Nephron (organoid): ENCODE measurements around the gene OSBPL1A.
A peak's percentile ranks its signal among the peaks of the same experiment; 100 is the strongest.

Experiments used
- H3K27ac Mint-ChIP-seq, 3 experiments: 2 replicates each; pipeline ENCODE4 v1.8.0; 2020; ENCODE audit warnings: mixed read lengths in 3 of 3, mild to moderate bottlenecking in 2 of 3, moderate library complexity in 1 of 3
- H3K27me3 Mint-ChIP-seq: 2 replicates; pipeline ENCODE4 v1.8.0; 2021; ENCODE audit warnings: low read depth, mild to moderate bottlenecking, moderate library complexity, mixed read lengths
- H3K36me3 Mint-ChIP-seq: 2 replicates; pipeline ENCODE4 v1.8.0; 2020; ENCODE audit warnings: low read depth, mixed read lengths
- H3K4me1 Mint-ChIP-seq: 2 replicates; pipeline ENCODE4 v1.8.0; 2020; ENCODE audit warnings: mixed read lengths
- H3K4me3 Mint-ChIP-seq, 3 experiments: 2 replicates each; pipeline ENCODE4 v1.8.0; 2020; ENCODE audit warnings: mild to moderate bottlenecking in 3 of 3, mixed read lengths in 3 of 3, moderate library complexity in 2 of 3
- H3K9me3 Mint-ChIP-seq: 2 replicates; pipeline ENCODE4 v1.8.0; 2020; ENCODE audit warnings: mixed read lengths
- CTCF ChIP-seq, 3 experiments: fragments of 200-600 bp; sonication (generic); IDR thresholded peaks; one replicate each; pipeline ENCODE4 v1.5.0; 2021; ENCODE audit warnings: antibody characterized with exemption in 3 of 3; ENCODE audit not compliant: unreplicated experiment in 3 of 3

Gene OSBPL1A

GRCh38 chr18:24276994-24277393 is 120.6 kb downstream of the OSBPL1A start:
- Mint-ChIP-seq H3K9me3 (no peaks in the 10 kb centered on the region), H3K4me1 (peaks cover 10% of the 10 kb centered on the region), H3K27ac (no peak overlapping the region), H3K36me3 (peaks cover 17% of the 10 kb centered on the region), H3K4me3 (no peak overlapping the region), H3K27me3 (no peaks in the 10 kb centered on the region)
- no peak for TF ChIP-seq CTCF (IDR thresholded peaks at IDR 0.05; ENCODE audit: unreplicated experiment in 3 of 3)

- peak overlapping the region in 1 of 3 experiments; percentile 2 for H3K27ac Mint-ChIP-seq
- peaks cover 21% of the 10 kb centered on the region for H3K4me1 Mint-ChIP-seq
- H3K9me3 Mint-ChIP-seq: no peaks in the 10 kb centered on the region
- no peaks in the 10 kb centered on the region for H3K27me3 Mint-ChIP-seq
- TF ChIP-seq CTCF (IDR thresholded peaks at IDR 0.05; ENCODE audit: unreplicated experiment in 3 of 3): no peak
- H3K4me3 Mint-ChIP-seq: no peak overlapping the region
- no peaks in the 10 kb centered on the region for H3K36me3 Mint-ChIP-seq
These were observed 122.8 kb downstream of the OSBPL1A start for GRCh38 chr18:24274837-24275236.

- Mint-ChIP-seq H3K27ac (no peak overlapping the region), H3K9me3 (peaks cover 4% of the 10 kb centered on the region), H3K4me1 (peaks cover 21% of the 10 kb centered on the region), H3K36me3 (peaks cover 5% of the 10 kb centered on the region), H3K27me3 (no peaks in the 10 kb centered on the region), H3K4me3 (peak overlapping the region; percentile 14 to 43 (median 30))
- TF ChIP-seq CTCF (IDR thresholded peaks at IDR 0.05; ENCODE audit: unreplicated experiment in 3 of 3): no peak
These were observed 124.0 kb downstream of the OSBPL1A start for GRCh38 chr18:24273596-24273995.

- H3K4me3 Mint-ChIP-seq: peak overlapping the region; percentile 81 to 94 (median 93)
- H3K4me1 Mint-ChIP-seq: peaks cover 21% of the 10 kb centered on the region
- peaks cover 6% of the 10 kb centered on the region for H3K9me3 Mint-ChIP-seq
- H3K36me3 Mint-ChIP-seq: peaks cover 8% of the 10 kb centered on the region
- no peak for TF ChIP-seq CTCF (IDR thresholded peaks at IDR 0.05; ENCODE audit: unreplicated experiment in 3 of 3)
- H3K27ac Mint-ChIP-seq: peak overlapping the region; percentile 73 to 96 (median 91)
- no peaks in the 10 kb centered on the region for H3K27me3 Mint-ChIP-seq
These were observed 125.4 kb downstream of the OSBPL1A start for GRCh38 chr18:24272229-24272525.

GRCh38 chr18:24271381-24272228 is 126.0 kb downstream of the OSBPL1A start:
- TF ChIP-seq CTCF (IDR thresholded peaks at IDR 0.05; ENCODE audit: unreplicated experiment in 3 of 3): peak; percentile 12 to 15 (median 14)
- peak overlapping the region; percentile 73 to 96 (median 91) for H3K27ac Mint-ChIP-seq
- H3K9me3 Mint-ChIP-seq: peaks cover 6% of the 10 kb centered on the region
- no peaks in the 10 kb centered on the region for H3K27me3 Mint-ChIP-seq
- peak overlapping the region; percentile 81 to 94 (median 93) for H3K4me3 Mint-ChIP-seq
- H3K4me1 Mint-ChIP-seq: peaks cover 21% of the 10 kb centered on the region
- H3K36me3 Mint-ChIP-seq: peaks cover 8% of the 10 kb centered on the region

GRCh38 chr18:24270937-24271380 is 126.7 kb downstream of the OSBPL1A start:
- Mint-ChIP-seq H3K4me1 (peaks cover 21% of the 10 kb centered on the region), H3K4me3 (peak overlapping the region; percentile 81 to 86 (median 85)), H3K27me3 (no peaks in the 10 kb centered on the region), H3K36me3 (peaks cover 12% of the 10 kb centered on the region), H3K27ac (peak overlapping the region; percentile 8 to 73 (median 67)), H3K9me3 (peaks cover 6% of the 10 kb centered on the region)
- no peak for TF ChIP-seq CTCF (IDR thresholded peaks at IDR 0.05; ENCODE audit: unreplicated experiment in 3 of 3)
